Measurements from ENCODE around the gene JCAD. TPM values are rescaled to one million over a fixed set of nuclear protein-coding genes. Genes with fewer than 3 reads are reported as not detected.

The JCAD gene
- total RNA-seq, 1 experiment from 2014 or later: 10.0 TPM

DNA sequence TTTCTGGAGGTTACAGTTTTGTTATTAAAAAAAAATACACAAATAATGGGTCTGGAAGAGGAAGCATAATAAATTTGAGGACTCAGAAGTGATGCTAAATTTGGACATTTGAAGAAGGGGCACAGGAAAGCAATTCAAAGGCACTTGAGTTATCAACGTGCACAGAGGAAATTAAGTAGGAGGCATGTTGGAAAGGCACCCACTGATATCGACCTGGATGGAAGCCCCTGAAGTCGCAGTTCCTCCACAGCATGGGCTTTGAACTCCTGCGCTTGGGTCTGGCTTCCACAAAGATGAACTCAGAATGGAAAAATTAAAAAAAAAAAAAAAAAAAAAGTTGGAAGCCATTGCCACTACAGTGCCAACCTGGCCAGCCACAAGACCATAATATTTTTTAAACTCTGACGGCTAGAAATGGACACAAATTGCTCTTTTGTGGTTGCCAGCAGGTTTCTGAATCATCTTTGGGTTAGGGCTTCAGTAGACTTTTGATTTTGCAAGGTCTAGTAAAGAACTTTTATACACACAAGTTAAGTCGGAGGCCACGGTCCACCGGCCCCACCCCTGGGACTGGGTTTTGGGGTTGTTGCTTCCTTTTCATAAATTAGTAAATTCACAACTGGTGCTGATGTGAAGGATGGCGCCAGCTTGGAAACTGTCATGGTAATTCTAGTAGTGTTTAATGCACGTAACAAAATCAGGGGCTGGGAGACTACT is 21.6 kb downstream of the JCAD start:
- no peaks in the 10 kb centered on the region for H3K9me3 ChIP-seq
- TF ChIP-seq, protein P1, sequence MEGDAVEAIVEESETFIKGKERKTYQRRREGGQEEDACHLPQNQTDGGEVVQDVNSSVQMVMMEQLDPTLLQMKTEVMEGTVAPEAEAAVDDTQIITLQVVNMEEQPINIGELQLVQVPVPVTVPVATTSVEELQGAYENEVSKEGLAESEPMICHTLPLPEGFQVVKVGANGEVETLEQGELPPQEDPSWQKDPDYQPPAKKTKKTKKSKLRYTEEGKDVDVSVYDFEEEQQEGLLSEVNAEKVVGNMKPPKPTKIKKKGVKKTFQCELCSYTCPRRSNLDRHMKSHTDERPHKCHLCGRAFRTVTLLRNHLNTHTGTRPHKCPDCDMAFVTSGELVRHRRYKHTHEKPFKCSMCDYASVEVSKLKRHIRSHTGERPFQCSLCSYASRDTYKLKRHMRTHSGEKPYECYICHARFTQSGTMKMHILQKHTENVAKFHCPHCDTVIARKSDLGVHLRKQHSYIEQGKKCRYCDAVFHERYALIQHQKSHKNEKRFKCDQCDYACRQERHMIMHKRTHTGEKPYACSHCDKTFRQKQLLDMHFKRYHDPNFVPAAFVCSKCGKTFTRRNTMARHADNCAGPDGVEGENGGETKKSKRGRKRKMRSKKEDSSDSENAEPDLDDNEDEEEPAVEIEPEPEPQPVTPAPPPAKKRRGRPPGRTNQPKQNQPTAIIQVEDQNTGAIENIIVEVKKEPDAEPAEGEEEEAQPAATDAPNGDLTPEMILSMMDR (IDR thresholded peaks at IDR 0.05; ENCODE audit: insufficient read depth in 1 of 2, low read depth in 1 of 2, low read length in 1 of 2, severe bottlenecking in 1 of 2, unreplicated experiment in 1 of 2): no peak
- intact Hi-C loops (cut with micrococcal nuclease; ENCODE audit: unreplicated experiment): no loop called here
- H3K9me3 Mint-ChIP-seq (ENCODE audit: unreplicated experiment): no peaks in the 10 kb centered on the region
- no peaks in the 10 kb centered on the region for H3K4me1 Mint-ChIP-seq (ENCODE audit: low read depth, unreplicated experiment)
- no peak overlapping the region for H3K4me3 Mint-ChIP-seq (ENCODE audit: unreplicated experiment)
- ChIA-PET POLR2A (no interaction called here), CTCF (no interaction called here)
- no peaks in the 10 kb centered on the region for H3K36me3 Mint-ChIP-seq (ENCODE audit: insufficient read depth, unreplicated experiment)
- H3K4me3 ChIP-seq (ENCODE audit: low read depth, low read length): no peak overlapping the region
- no peak overlapping the region for H3K27ac Mint-ChIP-seq (ENCODE audit: unreplicated experiment)
- no peaks in the 10 kb centered on the region for H3K36me3 ChIP-seq (ENCODE audit: control insufficient read depth, insufficient read depth, low read length)
- H3K4me1 ChIP-seq: peaks cover 9% of the 10 kb centered on the region; the same call in 1 of the 2 replicates
- H3K27me3 Mint-ChIP-seq (ENCODE audit: insufficient read depth, unreplicated experiment): no peaks in the 10 kb centered on the region
- BruUV-seq (replicated peaks): no TSS peak
- H3K27me3 ChIP-seq (replicated peaks; ENCODE audit: control insufficient read depth, insufficient read depth, low read length): no peaks in the 10 kb centered on the region
- DNase-seq: no peak

DNA sequence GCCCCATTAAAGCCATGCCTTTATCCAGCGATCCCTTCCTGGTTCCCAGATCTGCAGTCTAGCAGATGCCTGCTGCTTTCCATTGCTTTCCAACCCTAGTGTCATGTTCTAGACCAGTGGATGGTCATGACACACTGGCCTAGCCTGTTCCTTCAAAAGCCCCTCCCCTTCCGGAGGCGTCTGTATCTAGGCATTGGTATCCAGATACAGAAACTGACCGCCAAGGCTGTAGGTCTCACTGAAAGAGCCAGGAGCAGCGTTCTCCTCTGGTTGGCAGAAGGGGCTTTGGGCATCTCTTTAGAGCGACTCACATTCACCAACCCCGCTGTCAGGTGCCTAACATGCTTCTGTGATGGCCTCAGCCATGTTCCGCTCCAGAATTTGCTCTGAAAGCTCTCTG is 22.6 kb downstream of the JCAD start:
- H3K36me3 Mint-ChIP-seq (ENCODE audit: insufficient read depth, unreplicated experiment): no peaks in the 10 kb centered on the region
- CTCF ChIA-PET: no interaction called here
- H3K36me3 ChIP-seq (ENCODE audit: control insufficient read depth, insufficient read depth, low read length): no peaks in the 10 kb centered on the region
- intact Hi-C loops (cut with micrococcal nuclease; ENCODE audit: unreplicated experiment): no loop called here
- no peaks in the 10 kb centered on the region for H3K27me3 Mint-ChIP-seq (ENCODE audit: insufficient read depth, unreplicated experiment)
- no peak overlapping the region for H3K4me3 Mint-ChIP-seq (ENCODE audit: unreplicated experiment)
- TF ChIP-seq, protein P1 (IDR thresholded peaks at IDR 0.05; ENCODE audit: insufficient read depth in 1 of 2, low read depth in 1 of 2, low read length in 1 of 2, severe bottlenecking in 1 of 2, unreplicated experiment in 1 of 2): no peak
- H3K4me3 ChIP-seq (ENCODE audit: low read depth, low read length): no peak overlapping the region
- H3K4me1 Mint-ChIP-seq (ENCODE audit: low read depth, unreplicated experiment): no peaks in the 10 kb centered on the region
- no peaks in the 10 kb centered on the region for H3K9me3 ChIP-seq
- no peak for DNase-seq
- no TSS peak for BruUV-seq (replicated peaks)
- no peaks in the 10 kb centered on the region for H3K9me3 Mint-ChIP-seq (ENCODE audit: unreplicated experiment)
- H3K27ac Mint-ChIP-seq (ENCODE audit: unreplicated experiment): no peak overlapping the region
- peaks cover 7% of the 10 kb centered on the region; the same call in 1 of the 2 replicates for H3K4me1 ChIP-seq
- POLR2A ChIA-PET: no interaction called here
- H3K27me3 ChIP-seq (replicated peaks; ENCODE audit: control insufficient read depth, insufficient read depth, low read length): no peaks in the 10 kb centered on the region

DNA sequence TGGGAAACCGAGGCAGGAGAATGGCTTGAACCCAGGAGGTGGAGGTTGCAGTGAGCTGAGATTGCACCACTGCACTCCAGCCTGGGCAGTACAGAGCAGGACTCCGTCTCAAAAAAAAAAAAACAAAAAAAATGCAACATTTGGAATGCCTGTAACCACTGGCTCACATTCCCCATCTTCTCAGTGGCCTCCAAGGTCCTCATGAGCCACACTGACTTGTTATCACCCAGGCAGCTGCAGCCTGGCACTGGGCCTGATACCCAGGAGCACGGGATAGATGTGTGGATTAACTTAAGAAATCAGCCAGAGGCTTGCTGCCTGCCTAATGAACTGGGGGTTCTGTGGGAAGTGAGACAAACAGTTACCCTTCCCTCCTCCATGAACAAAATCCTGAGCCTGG is 23.0 kb downstream of the JCAD start:
- H3K36me3 ChIP-seq (ENCODE audit: control insufficient read depth, insufficient read depth, low read length): no peaks in the 10 kb centered on the region
- Mint-ChIP-seq H3K27ac (ENCODE audit: unreplicated experiment) (no peak overlapping the region), H3K4me3 (ENCODE audit: unreplicated experiment) (no peak overlapping the region), H3K9me3 (ENCODE audit: unreplicated experiment) (no peaks in the 10 kb centered on the region), H3K4me1 (ENCODE audit: low read depth, unreplicated experiment) (no peaks in the 10 kb centered on the region), H3K36me3 (ENCODE audit: insufficient read depth, unreplicated experiment) (no peaks in the 10 kb centered on the region), H3K27me3 (ENCODE audit: insufficient read depth, unreplicated experiment) (no peaks in the 10 kb centered on the region)
- TF ChIP-seq, protein P1 (IDR thresholded peaks at IDR 0.05; ENCODE audit: insufficient read depth in 1 of 2, low read depth in 1 of 2, low read length in 1 of 2, severe bottlenecking in 1 of 2, unreplicated experiment in 1 of 2): no peak
- H3K4me1 ChIP-seq: 0 out of 2 replicates have a peak, but pooled peaks cover 3% of the 10 kb centered on the region
- no peak for DNase-seq
- no peak overlapping the region for H3K4me3 ChIP-seq (ENCODE audit: low read depth, low read length)
- ChIA-PET POLR2A (no interaction called here), CTCF (interaction anchor here (0.5 kb wide), 1 partner anchor 12 kb away, joined by 3 read pairs; no protein-coding TSS in a partner anchor)
- H3K9me3 ChIP-seq: no peaks in the 10 kb centered on the region
- no peaks in the 10 kb centered on the region for H3K27me3 ChIP-seq (replicated peaks; ENCODE audit: control insufficient read depth, insufficient read depth, low read length)
- intact Hi-C loops (cut with micrococcal nuclease; ENCODE audit: unreplicated experiment): no loop called here
- no TSS peak for BruUV-seq (replicated peaks)
